ENCODE measurements around the gene HOXD9.

DNA sequence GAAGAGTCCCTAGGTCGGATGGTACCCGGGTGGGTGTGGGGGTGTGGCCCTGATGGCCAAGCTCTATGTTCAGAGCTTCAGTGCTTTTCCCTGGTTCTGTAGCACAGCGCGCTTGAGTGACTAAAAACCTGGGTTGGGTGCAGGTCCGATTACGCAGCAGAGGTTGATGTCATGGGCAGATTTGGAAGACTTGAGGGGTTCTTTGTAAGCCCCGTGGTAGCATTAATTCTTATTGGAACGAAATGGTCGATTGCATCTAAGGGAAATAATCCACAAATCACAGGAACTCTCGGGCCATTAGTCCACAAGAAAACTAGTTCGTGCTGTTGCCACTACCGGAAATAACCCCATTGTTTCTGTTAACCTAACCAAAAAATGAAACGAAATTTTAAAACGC, 16.0 kb downstream of the HOXD9 start:
- no peak for TF ChIP-seq POLR2A (IDR thresholded peaks at IDR 0.05)
- TF ChIP-seq, protein P1, sequence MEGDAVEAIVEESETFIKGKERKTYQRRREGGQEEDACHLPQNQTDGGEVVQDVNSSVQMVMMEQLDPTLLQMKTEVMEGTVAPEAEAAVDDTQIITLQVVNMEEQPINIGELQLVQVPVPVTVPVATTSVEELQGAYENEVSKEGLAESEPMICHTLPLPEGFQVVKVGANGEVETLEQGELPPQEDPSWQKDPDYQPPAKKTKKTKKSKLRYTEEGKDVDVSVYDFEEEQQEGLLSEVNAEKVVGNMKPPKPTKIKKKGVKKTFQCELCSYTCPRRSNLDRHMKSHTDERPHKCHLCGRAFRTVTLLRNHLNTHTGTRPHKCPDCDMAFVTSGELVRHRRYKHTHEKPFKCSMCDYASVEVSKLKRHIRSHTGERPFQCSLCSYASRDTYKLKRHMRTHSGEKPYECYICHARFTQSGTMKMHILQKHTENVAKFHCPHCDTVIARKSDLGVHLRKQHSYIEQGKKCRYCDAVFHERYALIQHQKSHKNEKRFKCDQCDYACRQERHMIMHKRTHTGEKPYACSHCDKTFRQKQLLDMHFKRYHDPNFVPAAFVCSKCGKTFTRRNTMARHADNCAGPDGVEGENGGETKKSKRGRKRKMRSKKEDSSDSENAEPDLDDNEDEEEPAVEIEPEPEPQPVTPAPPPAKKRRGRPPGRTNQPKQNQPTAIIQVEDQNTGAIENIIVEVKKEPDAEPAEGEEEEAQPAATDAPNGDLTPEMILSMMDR (IDR thresholded peaks at IDR 0.05) = no peak
